HepG2 (cell line): ENCODE results near the gene LRP10. TPM values are rescaled to one million over a fixed set of nuclear protein-coding genes. Genes with fewer than 3 reads are reported as not detected.

ENCODE experiments used
- EEA1 ChIP-seq: sonication (generic); formaldehyde crosslinking; IDR thresholded peaks from 2 replicates; pipeline ENCODE4 v1.5.1; 2020; ENCODE audit warnings: mild to moderate bottlenecking, missing genetic modification reagents, borderline replicate concordance
- EP300 ChIP-seq, 3 experiments: sonication (generic) in 1 of 3; formaldehyde crosslinking in 1 of 3; IDR thresholded peaks; 2 replicates each; pipeline versions ENCODE4 v1.5.1 to v1.6.1; 2011 to 2020; ENCODE audit warnings: low read depth in 2 of 3, low read length in 2 of 3, borderline replicate concordance in 1 of 3, improper control_type of control experiment in 1 of 3, mild to moderate bottlenecking in 1 of 3, missing genetic modification reagents in 1 of 3, moderate library complexity in 1 of 3
- FOSL1 ChIP-seq: sonication (generic); formaldehyde crosslinking; IDR thresholded peaks from 2 replicates; pipeline ENCODE4 v1.9.0; 2021; ENCODE audit warnings: missing genetic modification reagents, borderline replicate concordance
- GABPB1 ChIP-seq: IDR thresholded peaks from 2 replicates; pipeline ENCODE4 v1.6.1; 2016; ENCODE audit warnings: mild to moderate bottlenecking, missing genetic modification reagents, moderate library complexity, missing compliant biosample characterization
- GATA4 ChIP-seq: sonication (generic); IDR thresholded peaks from 2 replicates; pipeline ENCODE4 v1.6.1; 2016; ENCODE audit warnings: antibody characterized with exemption, low read depth, borderline replicate concordance
- KAT2B ChIP-seq: fragments of 150-350 bp; IDR thresholded peaks from 2 replicates; pipeline ENCODE4 v1.6.1; 2014; ENCODE audit warnings: low read depth, low read length, borderline replicate concordance
- KMT2B ChIP-seq: IDR thresholded peaks from 2 replicates; pipeline ENCODE4 v1.6.1; 2016; ENCODE audit warnings: missing genetic modification reagents, missing compliant biosample characterization
- PAX8 ChIP-seq: sonication (generic); formaldehyde crosslinking; IDR thresholded peaks from 2 replicates; pipeline ENCODE4 v1.8.0; 2022; ENCODE audit warnings: mild to moderate bottlenecking, missing genetic modification reagents, borderline replicate concordance
- POLR2AphosphoS2 ChIP-seq: IDR thresholded peaks from 2 replicates; pipeline ENCODE4 v1.6.1; 2011; ENCODE audit warnings: low read depth, low read length, improper control_type of control experiment
- SNRNP70 ChIP-seq: fragments of 200-400 bp; formaldehyde crosslinking; IDR thresholded peaks from 2 replicates; pipeline ENCODE4 v1.6.1; 2017; ENCODE audit warnings: mild to moderate bottlenecking, low read depth, low read length, moderate library complexity
- TARDBP ChIP-seq: sonication (generic); formaldehyde crosslinking; IDR thresholded peaks from 2 replicates; pipeline ENCODE4 v1.8.0; 2022; ENCODE audit warnings: mild to moderate bottlenecking, missing genetic modification reagents
- TRIM22 ChIP-seq: fragments of 450-650 bp; IDR thresholded peaks from 2 replicates; pipeline ENCODE4 v1.6.1; 2017
- XRCC5 ChIP-seq: fragments of 200-400 bp; formaldehyde crosslinking; optimal IDR thresholded peaks from 2 replicates; pipeline ENCODE3; 2017; ENCODE audit warnings: mild to moderate bottlenecking, low read length
- ZFP62 ChIP-seq: sonication (generic); formaldehyde crosslinking; IDR thresholded peaks from 2 replicates; pipeline ENCODE4 v1.4.0; 2020; ENCODE audit warnings: missing genetic modification reagents
- ZFYVE20 ChIP-seq: sonication (generic); formaldehyde crosslinking; IDR thresholded peaks from 2 replicates; pipeline ENCODE4 v1.8.0; 2023; ENCODE audit warnings: low read depth, mild to moderate bottlenecking, moderate library complexity, missing genetic modification reagents, borderline replicate concordance
- ZNF142 ChIP-seq: sonication (generic); formaldehyde crosslinking; IDR thresholded peaks from 2 replicates; pipeline ENCODE4 v1.4.0; 2020; ENCODE audit warnings: missing genetic modification reagents
- ZNF274 ChIP-seq: sonication (generic); formaldehyde crosslinking; IDR thresholded peaks from 2 replicates; pipeline ENCODE4 v1.5.1; 2020; ENCODE audit warnings: mild to moderate bottlenecking, missing genetic modification reagents
- ZNF530 ChIP-seq: sonication (generic); formaldehyde crosslinking; IDR thresholded peaks from 2 replicates; pipeline ENCODE4 v1.5.0; 2020; ENCODE audit warnings: low read depth, mild to moderate bottlenecking, missing genetic modification reagents
- ZNF672 ChIP-seq: sonication (generic); formaldehyde crosslinking; IDR thresholded peaks from 2 replicates; pipeline ENCODE4 v1.8.1; 2022; ENCODE audit warnings: missing genetic modification reagents
- ZNF674 ChIP-seq: sonication (generic); formaldehyde crosslinking; IDR thresholded peaks from 2 replicates; pipeline ENCODE4 v1.5.0; 2020; ENCODE audit warnings: low read depth, mild to moderate bottlenecking, missing genetic modification reagents
- polyA plus RNA-seq, 8 experiments: library from polyadenylated mRNA; depleted of rRNA in 3 of 8; stranded (reverse) in 7 of 8; unstranded in 1 of 8; fragments of >200 nt; fragmentation: Illumina TruSeq in 4 of 8; extraction: Trizol in 4 of 8; gene quantifications; 2 replicates each; pipeline versions ENCODE4 v1.2.1 to v1.2.3, GENCODE V29; 2011 to 2016; ENCODE audit warnings: low read depth in 4 of 8, missing spikeins in 1 of 8, mixed read lengths in 1 of 8; ENCODE audit not compliant: insufficient read depth in 1 of 8
- total RNA-seq, 5 experiments: library from RNA; depleted of rRNA; stranded (reverse); fragments of >200 nt; fragmentation: Illumina TruSeq; extraction: Trizol; gene quantifications; 2 replicates each; pipeline ENCODE4 v1.2.3, GENCODE V29; 2016; ENCODE audit warnings: low read depth in 1 of 5
- TF ChIP-seq, protein P1 (sequence below): sonication (generic); formaldehyde crosslinking; IDR thresholded peaks from 2 replicates; pipeline ENCODE4 v1.8.0; 2022; ENCODE audit warnings: missing genetic modification reagents, mild to moderate bottlenecking, borderline replicate concordance

LRP10 gene
- total and polyA plus RNA-seq, 2 of the 13 experiments (the other 11 are each of a cell fraction or from before 2014, with no cell fraction given) = 16.9 to 45.2 TPM

DNA sequence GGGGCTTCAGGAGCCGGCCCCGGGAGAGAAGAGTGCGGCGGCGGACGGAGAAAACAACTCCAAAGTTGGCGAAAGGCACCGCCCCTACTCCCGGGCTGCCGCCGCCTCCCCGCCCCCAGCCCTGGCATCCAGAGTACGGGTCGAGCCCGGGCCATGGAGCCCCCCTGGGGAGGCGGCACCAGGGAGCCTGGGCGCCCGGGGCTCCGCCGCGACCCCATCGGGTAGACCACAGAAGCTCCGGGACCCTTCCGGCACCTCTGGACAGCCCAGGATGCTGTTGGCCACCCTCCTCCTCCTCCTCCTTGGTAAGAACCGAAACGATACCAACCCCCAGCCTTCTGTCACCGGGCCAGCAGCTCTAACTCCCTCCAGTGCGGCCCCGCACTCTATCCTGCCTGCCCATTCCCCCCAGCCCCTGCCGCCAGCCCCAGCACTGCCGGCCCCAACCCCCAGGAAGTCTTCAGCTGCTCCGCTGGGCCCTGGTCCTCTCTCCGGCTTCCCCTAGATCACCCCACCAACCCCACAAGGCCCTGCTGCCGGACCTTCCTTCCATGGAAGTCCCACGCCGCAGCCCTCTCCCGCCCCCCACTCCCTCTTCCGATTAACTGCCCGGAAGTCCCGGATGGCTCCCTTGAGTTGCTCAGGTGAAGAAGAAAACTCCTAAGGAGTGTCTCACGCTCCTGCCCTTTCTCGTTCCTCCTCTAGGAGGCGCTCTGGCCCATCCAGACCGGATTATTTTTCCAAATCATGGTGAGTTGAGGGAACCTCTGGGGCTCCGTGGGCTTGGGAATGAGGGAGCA is 693 bp downstream of the LRP10 start (continued):
- TF ChIP-seq ZNF530 (CRISPR knock-in tag) (no peak), ZNF142 (0 out of 2 replicates have a peak, but pooled peaks have one; percentile 8), KAT2B (no peak), GABPB1 (CRISPR knock-in tag) (peak; percentile 70), POLR2AphosphoS2 (no peak), EP300 (IDR thresholded peaks at IDR 0.05; ENCODE audit: low read depth in 2 of 2, low read length in 2 of 2) (peak in 1 of 2 experiments; percentile 54; a peak in 2 of 4 replicates), EP300 (CRISPR knock-in tag; IDR thresholded peaks at IDR 0.05; ENCODE audit: borderline replicate concordance) (no peak), GATA4 (no peak), ZNF674 (CRISPR knock-in tag) (peak; percentile 77; the same call in 1 of the 2 replicates), KMT2B (0 out of 2 replicates have a peak, but pooled peaks have one; percentile 4), ZNF672 (CRISPR knock-in tag) (no peak), EEA1 (0 out of 2 replicates have a peak, but pooled peaks have one; percentile 3), TARDBP (peak; percentile 43; the same call in 1 of the 2 replicates), ZFP62 (no peak), PAX8 (no peak), TRIM22 (no peak), ZFYVE20 (CRISPR knock-in tag) (no peak), FOSL1 (CRISPR knock-in tag) (0 out of 2 replicates have a peak, but pooled peaks have one; percentile 16), XRCC5 (peak; percentile 99), SNRNP70 (no peak), ZNF274 (CRISPR knock-in tag) (no peak; the same call in 1 of the 2 replicates)
- TF ChIP-seq, protein P1, sequence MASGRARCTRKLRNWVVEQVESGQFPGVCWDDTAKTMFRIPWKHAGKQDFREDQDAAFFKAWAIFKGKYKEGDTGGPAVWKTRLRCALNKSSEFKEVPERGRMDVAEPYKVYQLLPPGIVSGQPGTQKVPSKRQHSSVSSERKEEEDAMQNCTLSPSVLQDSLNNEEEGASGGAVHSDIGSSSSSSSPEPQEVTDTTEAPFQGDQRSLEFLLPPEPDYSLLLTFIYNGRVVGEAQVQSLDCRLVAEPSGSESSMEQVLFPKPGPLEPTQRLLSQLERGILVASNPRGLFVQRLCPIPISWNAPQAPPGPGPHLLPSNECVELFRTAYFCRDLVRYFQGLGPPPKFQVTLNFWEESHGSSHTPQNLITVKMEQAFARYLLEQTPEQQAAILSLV (CRISPR knock-in tag) = peak; percentile 14
